Stimulated activated naive CD8-positive, alpha-beta T cell treated with anti-CD3 and anti-CD28 coated beads, Interleukin-15, Interleukin-2, amounts not matched to agents 100 ng/mL and 50 ng/mL, for 24 hours (primary cell): Measurements from ENCODE around the gene TERB2.
"Not testable (repeated sequence)": the region's sequence is repeated elsewhere in the genome, so short reads cannot be mapped to it uniquely, and the experiment has no call there.

ENCODE experiments used
- H3K27ac Mint-ChIP-seq: one replicate; pipeline ENCODE4 v1.8.0; 2021; ENCODE audit warnings: mild to moderate bottlenecking, mixed read lengths
- H3K27me3 Mint-ChIP-seq: one replicate; pipeline ENCODE4 v1.8.0; 2021; ENCODE audit warnings: mixed read lengths
- H3K36me3 Mint-ChIP-seq: one replicate; pipeline ENCODE4 v1.8.0; 2021; ENCODE audit warnings: low read depth, mixed read lengths
- H3K4me1 Mint-ChIP-seq: one replicate; pipeline ENCODE4 v1.8.0; 2021; ENCODE audit warnings: low read depth, mixed read lengths
- H3K4me3 Mint-ChIP-seq: one replicate; pipeline ENCODE4 v1.8.0; 2021; ENCODE audit warnings: mild to moderate bottlenecking, mixed read lengths
- H3K9me3 Mint-ChIP-seq: one replicate; pipeline ENCODE4 v1.8.0; 2021; ENCODE audit warnings: mixed read lengths

Gene TERB2

DNA sequence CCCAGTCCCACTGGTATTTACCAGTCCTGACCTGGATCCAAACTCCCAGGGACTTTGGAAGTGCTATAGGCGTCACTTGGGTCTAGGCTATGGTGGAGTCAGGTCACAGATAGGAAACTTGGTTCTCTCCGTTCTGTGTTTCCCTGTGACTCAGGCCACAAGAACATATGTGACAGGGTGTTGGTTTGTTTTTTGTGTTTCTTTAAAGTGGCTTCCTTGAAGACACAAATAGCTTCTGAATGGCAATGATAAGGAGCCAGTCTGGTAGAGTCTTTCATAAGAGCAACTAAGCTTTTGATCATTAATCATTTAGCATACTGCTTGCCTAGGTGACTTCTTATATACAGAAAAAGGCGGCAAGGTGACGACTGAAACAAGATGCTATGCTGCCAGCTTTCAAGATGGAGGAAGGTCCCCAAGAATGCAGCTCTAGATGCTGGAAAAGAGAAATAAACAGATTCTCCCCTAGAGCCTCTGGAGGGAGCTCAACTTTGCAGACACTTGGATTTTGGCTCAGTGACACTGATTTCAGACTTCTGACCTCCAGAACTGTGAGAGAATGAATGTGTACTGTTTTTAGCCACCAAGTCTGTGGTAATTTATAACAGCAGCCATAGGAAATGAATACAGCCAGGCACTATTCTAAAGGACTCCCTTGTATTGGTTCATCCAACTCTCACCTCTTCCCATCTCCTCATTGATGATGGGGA is 30.0 kb downstream of the TERB2 start:
- H3K4me3 Mint-ChIP-seq, H3K27ac Mint-ChIP-seq, H3K36me3 Mint-ChIP-seq, H3K9me3 Mint-ChIP-seq: not testable (repeated sequence)
- Mint-ChIP-seq H3K4me1 (peaks cover 11% of the 10 kb centered on the region), H3K27me3 (peaks cover 13% of the 10 kb centered on the region)

DNA sequence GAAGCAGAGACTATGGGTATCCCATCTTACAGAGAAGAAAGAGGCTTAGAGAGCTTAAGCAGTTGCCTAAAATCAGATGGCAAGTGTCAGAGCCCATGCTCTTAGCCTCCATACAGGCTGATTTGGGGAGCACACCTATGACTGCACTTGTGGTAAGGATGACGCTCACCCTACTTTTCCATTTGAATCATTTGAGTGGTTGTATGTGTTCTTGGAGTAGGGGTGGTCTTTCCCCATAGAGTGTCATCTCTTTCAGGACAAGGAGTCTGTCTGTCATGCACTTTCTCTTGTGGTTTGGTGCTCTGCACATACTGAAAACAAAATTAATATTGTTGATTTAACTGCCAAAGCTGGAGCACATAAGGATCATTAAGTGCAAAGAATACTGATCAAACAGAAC is 31.2 kb downstream of the TERB2 start:
- not testable (repeated sequence) for H3K4me3 Mint-ChIP-seq, H3K36me3 Mint-ChIP-seq, H3K9me3 Mint-ChIP-seq, H3K27ac Mint-ChIP-seq
- H3K4me1 Mint-ChIP-seq: peaks cover 11% of the 10 kb centered on the region
- peaks cover 24% of the 10 kb centered on the region for H3K27me3 Mint-ChIP-seq

DNA sequence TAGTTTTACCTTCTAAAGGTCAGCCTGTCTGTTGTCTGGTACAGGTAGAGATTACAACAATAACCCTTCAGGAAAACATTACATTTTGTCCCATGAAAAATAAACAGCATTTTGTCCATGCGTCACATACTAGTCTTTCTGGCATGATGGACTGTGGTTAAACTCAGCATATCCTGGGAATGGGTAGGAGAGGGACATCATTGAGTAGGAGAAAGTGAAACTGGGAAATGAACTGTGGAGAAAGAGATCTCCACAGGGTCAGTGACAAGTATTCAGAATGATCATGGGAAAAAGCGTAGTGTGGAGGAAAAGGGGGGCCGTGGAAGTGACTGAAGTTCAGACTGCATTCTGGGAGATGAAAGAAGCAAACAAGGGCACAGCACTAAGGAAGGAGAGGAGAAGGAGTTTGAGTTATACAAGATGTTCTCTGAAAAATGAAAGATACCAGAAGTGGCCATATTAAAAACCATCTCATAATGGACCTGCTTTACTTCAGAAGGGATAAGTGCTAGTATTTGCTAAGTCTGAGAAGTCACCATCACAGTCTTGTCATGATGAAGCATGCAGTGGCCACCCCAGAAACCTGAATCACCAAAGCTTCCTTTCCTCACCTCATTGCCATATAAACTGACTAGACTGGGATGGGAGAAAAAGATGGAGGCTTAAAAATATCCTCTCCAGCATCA is 31.8 kb downstream of the TERB2 start:
- peaks cover 11% of the 10 kb centered on the region for H3K4me1 Mint-ChIP-seq
- H3K4me3 Mint-ChIP-seq, H3K9me3 Mint-ChIP-seq, H3K36me3 Mint-ChIP-seq, H3K27ac Mint-ChIP-seq: not testable (repeated sequence)
- H3K27me3 Mint-ChIP-seq: peaks cover 26% of the 10 kb centered on the region

DNA sequence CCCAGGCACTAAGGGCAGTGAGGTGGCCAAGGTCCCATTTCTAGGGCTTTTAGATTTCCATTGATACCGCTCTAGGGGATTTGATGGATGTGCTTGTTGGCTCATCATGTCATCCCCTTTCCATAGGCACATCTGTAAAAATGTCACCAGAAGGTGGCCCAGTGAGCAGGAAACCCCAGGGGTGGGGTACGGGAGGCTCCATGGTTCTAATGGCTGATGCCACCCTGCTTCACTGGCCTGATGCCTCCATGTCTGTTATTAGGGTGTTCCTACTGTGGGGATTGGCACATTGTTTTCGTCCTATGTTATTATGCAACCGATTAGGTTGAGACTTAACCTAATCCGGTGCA is 32.4 kb downstream of the TERB2 start:
- not testable (repeated sequence) for H3K4me3 Mint-ChIP-seq, H3K9me3 Mint-ChIP-seq, H3K36me3 Mint-ChIP-seq, H3K27ac Mint-ChIP-seq
- peaks cover 11% of the 10 kb centered on the region for H3K4me1 Mint-ChIP-seq
- peaks cover 24% of the 10 kb centered on the region for H3K27me3 Mint-ChIP-seq

DNA sequence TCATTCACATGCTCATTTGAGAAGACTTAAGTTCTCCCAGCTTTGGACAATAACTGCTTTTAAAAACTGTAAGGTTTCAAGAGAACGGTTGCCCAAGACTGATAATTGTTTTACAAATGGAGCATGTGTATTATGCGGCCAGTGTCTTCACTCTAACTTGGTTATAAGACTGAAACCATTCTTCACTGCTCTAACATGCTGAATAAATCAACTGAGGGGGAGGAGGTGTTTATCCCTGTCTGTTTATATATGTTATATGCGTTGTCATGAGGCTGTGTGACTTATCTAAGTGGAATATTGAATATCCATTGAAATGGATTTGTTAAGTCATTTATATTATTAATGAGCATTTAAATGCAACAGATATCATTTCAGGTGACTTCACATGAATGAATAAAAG is 41.1 kb downstream of the TERB2 start:
- not testable (repeated sequence) for H3K27ac Mint-ChIP-seq, H3K27me3 Mint-ChIP-seq, H3K36me3 Mint-ChIP-seq, H3K4me3 Mint-ChIP-seq, H3K4me1 Mint-ChIP-seq, H3K9me3 Mint-ChIP-seq

DNA sequence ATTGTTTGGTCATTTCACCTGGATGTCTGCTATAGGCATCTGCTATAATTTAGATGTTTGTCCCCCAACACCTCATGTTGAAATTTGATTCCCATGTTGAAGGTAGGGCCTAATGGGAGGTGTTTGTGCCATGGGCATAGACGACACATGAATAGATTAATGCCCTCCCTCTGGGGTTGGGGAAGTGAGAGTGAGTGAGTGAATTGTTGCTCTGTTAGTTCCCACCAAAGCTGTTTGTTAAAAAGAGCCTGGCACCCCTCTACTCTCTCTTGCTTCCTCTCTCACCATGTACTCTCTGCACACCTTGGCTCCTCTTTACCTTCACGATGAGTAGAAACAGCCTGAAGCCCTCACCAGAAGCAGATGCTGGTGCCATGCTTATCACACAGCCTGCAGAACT is 42.6 kb downstream of the TERB2 start:
- H3K27ac Mint-ChIP-seq: no peak overlapping the region
- no peaks in the 10 kb centered on the region for H3K4me1 Mint-ChIP-seq
- H3K36me3 Mint-ChIP-seq: no peaks in the 10 kb centered on the region
- no peaks in the 10 kb centered on the region for H3K9me3 Mint-ChIP-seq
- H3K27me3 Mint-ChIP-seq: peaks cover 3% of the 10 kb centered on the region
- H3K4me3 Mint-ChIP-seq: no peak overlapping the region

DNA sequence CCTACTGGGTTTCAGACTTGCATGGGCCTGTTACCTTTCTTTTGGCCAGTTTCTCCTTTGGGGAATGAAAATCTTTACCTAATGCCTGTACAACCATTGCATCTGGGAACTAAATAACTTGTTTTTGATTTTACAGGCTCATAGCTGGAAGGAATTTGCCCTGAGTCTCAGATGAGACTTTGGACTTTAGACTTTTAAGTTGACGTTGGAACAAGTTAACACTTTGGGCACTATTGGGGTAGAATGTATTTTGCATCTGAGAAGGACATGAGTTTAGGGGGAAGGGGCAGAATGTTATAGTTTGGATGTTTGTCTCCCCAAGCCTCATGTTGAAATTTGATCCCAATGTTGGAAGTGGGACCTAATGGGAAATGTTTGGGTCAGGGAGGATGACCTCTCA is 44.7 kb downstream of the TERB2 start:
- not testable (repeated sequence) for H3K4me3 Mint-ChIP-seq, H3K36me3 Mint-ChIP-seq, H3K27me3 Mint-ChIP-seq, H3K9me3 Mint-ChIP-seq, H3K4me1 Mint-ChIP-seq, H3K27ac Mint-ChIP-seq

DNA sequence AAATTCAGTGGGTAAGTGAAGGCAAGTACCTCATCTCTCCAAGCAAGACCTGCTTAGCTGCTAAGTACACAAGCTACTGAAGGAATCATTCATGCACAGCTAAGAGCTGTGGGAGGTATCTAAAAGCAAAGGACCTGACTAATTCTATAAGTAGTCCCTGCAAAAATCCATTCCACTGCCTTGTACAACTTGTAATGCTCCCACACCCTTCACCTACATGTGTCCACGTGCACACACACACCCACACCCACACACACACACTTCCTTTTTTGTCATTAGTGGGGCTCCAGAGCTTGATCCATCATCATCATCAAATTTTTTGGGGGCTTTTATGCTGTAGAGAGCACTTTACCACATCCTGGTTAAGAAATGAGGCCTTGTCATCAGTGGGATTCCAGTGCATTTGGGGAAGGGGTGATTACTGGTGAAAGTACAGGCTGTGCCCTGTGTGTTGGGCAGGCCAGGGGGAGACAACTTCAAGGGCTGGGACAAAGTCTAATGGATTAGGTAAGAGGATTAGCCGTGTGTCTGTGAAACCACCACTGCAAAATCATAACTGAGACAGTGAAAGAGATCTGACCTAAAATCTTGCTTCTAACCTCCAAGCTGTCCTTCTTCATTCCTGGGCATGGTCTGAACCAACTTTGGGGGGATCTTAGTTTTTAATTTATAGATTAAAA is 47.4 kb downstream of the TERB2 start:
- not testable (repeated sequence) for H3K4me1 Mint-ChIP-seq, H3K27ac Mint-ChIP-seq, H3K4me3 Mint-ChIP-seq, H3K36me3 Mint-ChIP-seq, H3K9me3 Mint-ChIP-seq, H3K27me3 Mint-ChIP-seq

DNA sequence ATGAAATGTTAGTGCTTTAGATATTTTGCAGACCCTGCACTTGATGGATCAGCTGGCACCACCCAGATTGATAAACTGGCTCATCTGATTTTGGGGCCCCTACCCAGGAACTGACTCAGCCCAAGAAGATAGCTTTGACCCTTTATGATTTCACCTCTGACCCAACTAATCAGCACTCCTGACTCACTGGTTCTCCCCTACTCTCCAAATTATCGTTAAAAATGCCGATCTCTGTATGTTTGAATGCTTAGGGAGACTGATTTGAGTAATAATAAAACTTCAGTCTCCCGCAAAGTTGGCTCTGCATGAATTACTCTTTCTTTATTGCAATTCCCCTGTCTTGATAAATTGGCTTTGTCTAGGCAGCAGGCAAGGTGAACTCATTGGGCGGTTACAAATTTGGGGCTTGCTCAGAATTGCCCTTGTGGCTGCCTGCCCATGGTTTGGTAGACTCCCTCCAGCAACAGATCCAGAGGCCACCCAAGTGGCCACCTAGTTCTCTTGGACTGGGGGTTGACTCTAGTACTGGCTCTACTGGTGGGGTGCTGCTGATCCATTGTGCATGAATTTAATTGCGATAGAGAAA is 48.2 kb downstream of the TERB2 start:
- not testable (repeated sequence) for H3K27ac Mint-ChIP-seq, H3K27me3 Mint-ChIP-seq, H3K4me1 Mint-ChIP-seq, H3K36me3 Mint-ChIP-seq, H3K9me3 Mint-ChIP-seq, H3K4me3 Mint-ChIP-seq

DNA sequence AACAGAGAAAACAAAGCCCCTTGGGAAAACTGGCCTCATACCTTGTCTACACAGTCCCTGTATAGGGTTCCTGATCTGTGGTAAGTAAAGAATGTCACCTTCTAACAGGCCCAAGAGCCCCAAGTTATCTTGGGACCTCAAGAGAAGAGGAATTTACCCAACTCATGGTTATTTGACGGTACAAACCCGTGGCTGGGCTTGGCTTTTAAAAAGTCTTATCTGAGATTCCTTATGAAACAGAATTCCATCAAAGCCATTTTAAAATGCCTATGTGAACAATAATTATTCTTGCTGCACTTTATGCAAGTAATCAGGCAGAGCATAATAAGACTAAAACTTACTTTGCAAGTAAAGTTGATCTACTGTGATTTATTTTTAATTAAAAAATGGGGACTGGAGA is 52.6 kb downstream of the TERB2 start:
- Mint-ChIP-seq H3K36me3 (no peaks in the 10 kb centered on the region), H3K27me3 (peaks cover 11% of the 10 kb centered on the region), H3K27ac (no peak overlapping the region), H3K4me1 (no peaks in the 10 kb centered on the region), H3K9me3 (peaks cover 9% of the 10 kb centered on the region), H3K4me3 (no peak overlapping the region)

DNA sequence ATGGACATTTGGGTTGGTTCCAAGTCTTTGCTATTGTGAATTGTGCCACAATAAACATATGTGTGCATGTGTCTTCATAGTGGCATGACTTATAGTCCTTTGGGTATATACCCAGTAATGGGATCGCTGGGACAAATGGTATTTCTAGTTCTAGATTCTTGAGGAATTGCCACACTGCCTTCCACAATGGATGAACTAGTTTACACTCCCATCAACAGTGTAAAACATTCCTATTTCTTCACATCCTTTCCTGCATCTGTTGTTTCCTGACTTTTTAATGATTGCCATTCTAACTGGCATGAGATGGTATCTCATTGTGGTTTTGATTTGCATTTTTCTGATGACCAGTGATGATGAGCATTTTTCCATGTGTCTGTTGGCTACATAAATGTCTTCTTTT is 58.6 kb downstream of the TERB2 start:
- not testable (repeated sequence) for H3K27ac Mint-ChIP-seq, H3K4me3 Mint-ChIP-seq, H3K9me3 Mint-ChIP-seq, H3K4me1 Mint-ChIP-seq, H3K36me3 Mint-ChIP-seq
- peaks cover 45% of the 10 kb centered on the region for H3K27me3 Mint-ChIP-seq

DNA sequence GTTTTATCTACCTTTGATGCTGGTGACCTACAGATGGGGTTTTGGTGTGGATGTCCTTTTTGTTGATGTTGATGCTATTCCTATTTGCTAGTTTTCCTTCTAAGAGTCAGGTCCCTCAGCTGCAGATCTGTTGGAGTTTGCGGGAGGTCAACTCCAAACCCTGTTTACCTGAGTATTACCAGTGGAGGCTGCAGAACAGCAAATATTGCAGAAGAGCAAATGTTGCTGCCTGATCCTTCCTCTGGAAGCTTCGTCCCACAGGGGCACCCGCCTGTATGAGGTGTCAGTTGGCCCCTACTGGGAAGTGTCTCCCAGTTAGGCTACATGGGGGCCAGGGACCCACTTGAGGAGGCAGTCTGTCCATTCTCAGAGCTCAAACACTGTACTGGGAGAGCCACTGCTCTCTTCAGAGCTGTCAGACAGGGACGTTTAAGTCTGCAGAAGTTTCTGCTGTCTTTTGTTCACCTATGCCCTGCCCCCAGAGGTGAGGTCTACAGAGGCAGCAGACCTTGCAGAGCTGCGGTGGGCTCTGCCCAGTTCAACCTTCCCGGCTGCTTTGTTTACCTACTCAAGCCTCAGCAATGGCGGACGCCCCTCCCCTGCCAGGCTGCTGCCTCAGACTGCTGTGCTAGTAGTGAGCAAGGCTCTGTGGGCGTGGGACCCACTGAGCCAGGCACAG is 63.9 kb downstream of the TERB2 start:
- Mint-ChIP-seq H3K4me1 (peaks cover 14% of the 10 kb centered on the region), H3K27me3 (peaks cover 39% of the 10 kb centered on the region)
- not testable (repeated sequence) for H3K27ac Mint-ChIP-seq, H3K9me3 Mint-ChIP-seq, H3K36me3 Mint-ChIP-seq, H3K4me3 Mint-ChIP-seq

DNA sequence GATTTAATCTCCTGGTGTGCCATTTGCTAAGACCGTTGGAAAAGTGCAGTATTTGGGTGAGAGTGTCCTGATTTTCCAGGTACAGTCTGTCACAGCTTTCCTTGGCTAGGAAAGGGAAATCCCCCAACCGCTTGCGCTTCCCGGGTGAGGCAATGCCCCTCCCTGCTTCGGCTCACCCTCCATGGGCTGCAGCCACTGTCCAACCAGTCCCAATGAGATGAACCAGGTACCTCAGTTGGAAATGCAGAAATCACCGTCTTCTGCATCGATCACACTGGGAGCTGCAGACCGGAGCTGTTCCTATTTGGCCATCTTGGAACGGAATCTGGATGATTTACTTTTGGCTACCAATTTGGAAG is 64.4 kb downstream of the TERB2 start:
- H3K9me3 Mint-ChIP-seq: not testable (repeated sequence)
- peaks cover 19% of the 10 kb centered on the region for H3K4me1 Mint-ChIP-seq

DNA sequence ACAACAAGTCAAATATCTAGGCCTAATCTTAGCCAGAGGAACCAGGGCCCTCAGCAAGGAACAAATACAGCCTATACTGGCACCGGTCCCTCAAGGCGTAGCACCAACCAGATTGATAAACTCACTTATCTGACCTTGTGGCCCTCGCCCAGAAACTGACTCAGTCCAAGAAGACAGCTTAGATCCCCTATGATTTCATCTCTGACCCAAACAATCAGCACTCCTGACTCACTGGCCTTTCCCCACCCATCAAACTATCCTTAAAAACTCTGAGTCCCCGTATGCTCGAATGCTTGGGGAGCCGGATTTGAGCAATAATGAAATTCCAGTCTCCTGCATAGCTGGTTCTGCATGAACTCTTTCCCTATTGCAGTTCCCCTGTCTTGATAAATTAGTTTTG is 64.9 kb downstream of the TERB2 start:
- H3K9me3 Mint-ChIP-seq: no peaks in the 10 kb centered on the region
- H3K36me3 Mint-ChIP-seq: peaks cover 8% of the 10 kb centered on the region
- no peak overlapping the region for H3K27ac Mint-ChIP-seq
- H3K4me3 Mint-ChIP-seq: no peak overlapping the region
- H3K4me1 Mint-ChIP-seq: peaks cover 24% of the 10 kb centered on the region
- H3K27me3 Mint-ChIP-seq: peaks cover 36% of the 10 kb centered on the region

More for the DNA sequence above, 64.4 kb downstream of the TERB2 start:
- not testable (repeated sequence) for H3K27ac Mint-ChIP-seq, H3K4me3 Mint-ChIP-seq, H3K36me3 Mint-ChIP-seq
- H3K27me3 Mint-ChIP-seq: peaks cover 39% of the 10 kb centered on the region
